ENCODE results near the gene PLEKHG1. TPM values are rescaled to one million over a fixed set of nuclear protein-coding genes. Genes with fewer than 3 reads are reported as not detected.

Gene PLEKHG1
- total and polyA plus RNA-seq, 2 of the 13 experiments (the other 11 are each of a cell fraction or from before 2014, with no cell fraction given) = 0.03 to 0.04 TPM

DNA sequence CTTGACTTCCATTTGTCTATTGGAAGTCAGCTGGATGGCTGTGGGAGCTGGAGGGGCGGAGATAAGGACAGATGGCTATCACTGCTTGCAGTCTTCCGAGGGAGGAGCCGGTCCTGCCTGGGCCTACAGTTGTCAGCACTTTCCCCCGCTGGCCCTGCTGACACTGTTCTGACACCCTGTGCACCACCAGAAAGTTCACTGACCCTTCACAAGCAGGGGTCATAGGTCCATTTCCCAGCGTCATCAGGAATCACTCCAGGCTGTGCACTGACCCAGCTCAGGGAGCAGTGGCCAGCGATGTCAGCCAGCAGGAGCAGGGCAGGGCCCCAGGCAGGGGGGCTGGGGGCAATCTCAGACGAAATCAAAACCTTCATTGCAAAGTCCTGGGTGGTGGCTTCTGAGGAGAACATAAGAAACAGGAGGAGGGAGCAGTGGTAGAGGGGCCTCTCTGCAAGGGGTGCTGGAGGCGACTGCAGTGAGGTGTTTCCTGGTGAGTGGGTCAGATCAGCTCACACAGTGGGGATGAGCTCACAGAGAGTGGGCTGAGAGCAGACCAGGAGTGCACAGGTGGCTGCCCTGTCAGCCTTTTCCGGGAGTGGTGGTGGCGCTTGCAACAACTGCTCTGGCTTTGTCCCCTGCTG lies 26.5 kb upstream of the PLEKHG1 start (continued):
- TF ChIP-seq FOXA1 (IDR thresholded peaks at IDR 0.05) (no peak), FOXA1 (CRISPR knock-in tag; IDR thresholded peaks at IDR 0.05) (no peak), FLYWCH1 (CRISPR knock-in tag; IDR thresholded peaks at IDR 0.05) (no peak), ZNF280B (CRISPR knock-in tag; IDR thresholded peaks at IDR 0.05; ENCODE audit: borderline replicate concordance) (peak; percentile 53; the same call in 1 of the 2 replicates), ZNF281 (CRISPR knock-in tag; IDR thresholded peaks at IDR 0.05; ENCODE audit: borderline replicate concordance) (no peak), NFATC3 (CRISPR knock-in tag; IDR thresholded peaks at IDR 0.05) (no peak), ZMYM3 (CRISPR knock-in tag; IDR thresholded peaks at IDR 0.05) (peak; percentile 77), RBFOX2 (IDR thresholded peaks at IDR 0.05; ENCODE audit: low read depth, low read length) (no peak), ATF6 (CRISPR knock-in tag; conservative IDR thresholded peaks at IDR 0.05) (no peak)
- TF ChIP-seq, protein P1, sequence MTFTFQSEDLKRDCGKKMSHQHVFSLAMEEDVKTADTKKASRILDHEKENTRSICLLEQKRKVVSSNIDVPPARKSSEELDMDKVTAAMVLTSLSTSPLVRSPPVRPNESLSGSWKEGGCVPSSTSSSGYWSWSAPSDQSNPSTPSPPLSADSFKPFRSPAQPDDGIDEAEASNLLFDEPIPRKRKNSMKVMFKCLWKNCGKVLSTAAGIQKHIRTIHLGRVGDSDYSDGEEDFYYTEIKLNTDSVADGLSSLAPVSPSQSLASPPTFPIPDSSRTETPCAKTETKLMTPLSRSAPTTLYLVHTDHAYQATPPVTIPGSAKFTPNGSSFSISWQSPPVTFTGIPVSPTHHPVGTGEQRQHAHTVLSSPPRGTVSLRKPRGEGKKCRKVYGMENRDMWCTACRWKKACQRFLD (CRISPR knock-in tag; IDR thresholded peaks at IDR 0.05; ENCODE audit: borderline replicate concordance) = no peak
- TF ChIP-seq, protein P2, sequence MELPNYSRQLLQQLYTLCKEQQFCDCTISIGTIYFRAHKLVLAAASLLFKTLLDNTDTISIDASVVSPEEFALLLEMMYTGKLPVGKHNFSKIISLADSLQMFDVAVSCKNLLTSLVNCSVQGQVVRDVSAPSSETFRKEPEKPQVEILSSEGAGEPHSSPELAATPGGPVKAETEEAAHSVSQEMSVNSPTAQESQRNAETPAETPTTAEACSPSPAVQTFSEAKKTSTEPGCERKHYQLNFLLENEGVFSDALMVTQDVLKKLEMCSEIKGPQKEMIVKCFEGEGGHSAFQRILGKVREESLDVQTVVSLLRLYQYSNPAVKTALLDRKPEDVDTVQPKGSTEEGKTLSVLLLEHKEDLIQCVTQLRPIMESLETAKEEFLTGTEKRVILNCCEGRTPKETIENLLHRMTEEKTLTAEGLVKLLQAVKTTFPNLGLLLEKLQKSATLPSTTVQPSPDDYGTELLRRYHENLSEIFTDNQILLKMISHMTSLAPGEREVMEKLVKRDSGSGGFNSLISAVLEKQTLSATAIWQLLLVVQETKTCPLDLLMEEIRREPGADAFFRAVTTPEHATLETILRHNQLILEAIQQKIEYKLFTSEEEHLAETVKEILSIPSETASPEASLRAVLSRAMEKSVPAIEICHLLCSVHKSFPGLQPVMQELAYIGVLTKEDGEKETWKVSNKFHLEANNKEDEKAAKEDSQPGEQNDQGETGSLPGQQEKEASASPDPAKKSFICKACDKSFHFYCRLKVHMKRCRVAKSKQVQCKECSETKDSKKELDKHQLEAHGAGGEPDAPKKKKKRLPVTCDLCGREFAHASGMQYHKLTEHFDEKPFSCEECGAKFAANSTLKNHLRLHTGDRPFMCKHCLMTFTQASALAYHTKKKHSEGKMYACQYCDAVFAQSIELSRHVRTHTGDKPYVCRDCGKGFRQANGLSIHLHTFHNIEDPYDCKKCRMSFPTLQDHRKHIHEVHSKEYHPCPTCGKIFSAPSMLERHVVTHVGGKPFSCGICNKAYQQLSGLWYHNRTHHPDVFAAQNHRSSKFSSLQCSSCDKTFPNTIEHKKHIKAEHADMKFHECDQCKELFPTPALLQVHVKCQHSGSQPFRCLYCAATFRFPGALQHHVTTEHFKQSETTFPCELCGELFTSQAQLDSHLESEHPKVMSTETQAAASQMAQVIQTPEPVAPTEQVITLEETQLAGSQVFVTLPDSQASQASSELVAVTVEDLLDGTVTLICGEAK (IDR thresholded peaks at IDR 0.05) = no peak
- TF ChIP-seq, protein P2 (CRISPR knock-in tag; IDR thresholded peaks at IDR 0.05) = peak; percentile 51; the same call in 1 of the 2 replicates

All from HepG2 (cell line).